Measurements from ENCODE around the gene GALT. TPM values are rescaled to one million over a fixed set of nuclear protein-coding genes. Genes with fewer than 3 reads are reported as not detected.
"Not testable (repeated sequence)": the region's sequence is repeated elsewhere in the genome, so short reads cannot be mapped to it uniquely, and the experiment has no call there.

GALT gene
- total RNA-seq, 1 donor from 2014 or later, result 11.3 TPM

GRCh38 chr9:34635556-34635955, 10.9 kb upstream of the GALT start:
- Histone ChIP-seq H3K4me3 (ENCODE audit: low read depth, low read length) (no peak overlapping the region), H3K36me3 (ENCODE audit: control insufficient read depth, insufficient read depth, low read length) (peaks cover 4% of the 10 kb centered on the region), H3K27me3 (ENCODE audit: control insufficient read depth, insufficient read depth, low read length) (no peaks in the 10 kb centered on the region)
- no peak for TF ChIP-seq CTCF (IDR thresholded peaks at IDR 0.05; ENCODE audit: insufficient read depth, low read length, severe bottlenecking)
- FAIRE-seq (no peak), DNase-seq (ENCODE audit: low read depth) (no peak)

GRCh38 chr9:34636791-34637355, 9.6 kb upstream of the GALT start:
- Histone ChIP-seq H3K36me3 (ENCODE audit: control insufficient read depth, insufficient read depth, low read length) (peaks cover 4% of the 10 kb centered on the region), H3K4me3 (ENCODE audit: low read depth, low read length) (peak overlapping the region; percentile 82), H3K27me3 (ENCODE audit: control insufficient read depth, insufficient read depth, low read length) (no peaks in the 10 kb centered on the region)
- FAIRE-seq (no peak), DNase-seq (ENCODE audit: low read depth) (no peak)
- no peak for TF ChIP-seq CTCF (IDR thresholded peaks at IDR 0.05; ENCODE audit: insufficient read depth, low read length, severe bottlenecking)

- H3K27me3 ChIP-seq (ENCODE audit: control insufficient read depth, insufficient read depth, low read length), result no peaks in the 10 kb centered on the region
- no peak for FAIRE-seq
- peak within 1 kb of the TSS; percentile 82 for H3K4me3 ChIP-seq (ENCODE audit: low read depth, low read length)
- no peak for TF ChIP-seq CTCF (IDR thresholded peaks at IDR 0.05; ENCODE audit: insufficient read depth, low read length, severe bottlenecking)
- H3K36me3 ChIP-seq (ENCODE audit: control insufficient read depth, insufficient read depth, low read length), result peaks cover 4% of the 10 kb centered on the region
- DNase-seq (ENCODE audit: low read depth), result peak; percentile 69
Measured at GRCh38 chr9:34637356-34638137, 8.9 kb upstream of the GALT start, which contains the start of gene SIGMAR1. Gene SIGMAR1, minus strand, starts transcription at chr9:34637787. Its CDS starts 90 bp downstream, at chr9:34637697.

DNA sequence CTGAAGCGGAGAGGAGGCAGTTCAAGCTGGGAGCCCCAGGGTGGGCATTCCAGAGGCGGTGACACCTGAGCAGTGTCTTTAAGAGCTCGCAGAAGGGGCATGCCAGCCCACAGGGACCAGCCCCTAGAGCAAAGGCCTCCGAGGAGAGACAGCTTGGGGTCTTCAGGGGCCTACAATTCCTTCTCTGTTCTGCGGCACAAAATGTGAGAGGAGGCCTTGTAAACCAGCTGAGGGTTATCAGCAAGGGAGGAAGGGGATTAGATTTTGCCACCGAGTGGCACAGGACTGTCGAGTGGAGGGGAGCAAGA, 8.4 kb upstream of the GALT start:
- no peak for FAIRE-seq

GRCh38 chr9:34639322-34639721, 7.2 kb upstream of the GALT start:
- H3K4me3 ChIP-seq (ENCODE audit: low read depth, low read length); H3K36me3 ChIP-seq (ENCODE audit: control insufficient read depth, insufficient read depth, low read length); DNase-seq (ENCODE audit: low read depth); FAIRE-seq; H3K27me3 ChIP-seq (ENCODE audit: control insufficient read depth, insufficient read depth, low read length): not testable (repeated sequence)

More for the DNA sequence above, 8.4 kb upstream of the GALT start:
- no peak for TF ChIP-seq CTCF (IDR thresholded peaks at IDR 0.05; ENCODE audit: insufficient read depth, low read length, severe bottlenecking)
- Histone ChIP-seq H3K4me3 (ENCODE audit: low read depth, low read length) (peak overlapping the region; percentile 82), H3K36me3 (ENCODE audit: control insufficient read depth, insufficient read depth, low read length) (peaks cover 4% of the 10 kb centered on the region), H3K27me3 (ENCODE audit: control insufficient read depth, insufficient read depth, low read length) (no peaks in the 10 kb centered on the region)
- no peak for DNase-seq (ENCODE audit: low read depth)

DNA sequence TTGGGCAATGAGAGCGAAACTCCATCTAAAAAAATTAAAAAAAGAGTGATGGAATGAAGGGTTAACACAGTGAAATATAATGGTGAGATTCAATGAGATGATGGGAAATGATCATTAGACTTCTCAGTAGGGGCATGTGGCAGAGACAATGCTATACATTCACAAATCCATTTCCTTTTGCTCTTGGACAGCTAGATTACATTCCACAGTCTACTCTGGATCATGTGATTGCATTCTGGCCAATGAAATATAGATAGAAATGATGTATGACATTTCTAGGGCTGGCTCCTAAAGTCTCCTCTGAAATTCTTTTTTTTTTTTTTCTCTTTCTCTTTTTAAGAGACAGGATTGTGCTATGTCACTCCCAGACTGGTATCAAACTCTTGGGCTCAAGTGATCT, 3.8 kb upstream of the GALT start:
- Histone ChIP-seq H3K36me3 (ENCODE audit: control insufficient read depth, insufficient read depth, low read length) (no peaks in the 10 kb centered on the region), H3K4me3 (ENCODE audit: low read depth, low read length) (no peak overlapping the region), H3K27me3 (ENCODE audit: control insufficient read depth, insufficient read depth, low read length) (no peaks in the 10 kb centered on the region)
- FAIRE-seq, result no peak
- DNase-seq (ENCODE audit: low read depth), result no peak
- TF ChIP-seq CTCF (IDR thresholded peaks at IDR 0.05; ENCODE audit: insufficient read depth, low read length, severe bottlenecking), result no peak
